ENCODE results near the gene MYH8.

MYH8 gene

DNA sequence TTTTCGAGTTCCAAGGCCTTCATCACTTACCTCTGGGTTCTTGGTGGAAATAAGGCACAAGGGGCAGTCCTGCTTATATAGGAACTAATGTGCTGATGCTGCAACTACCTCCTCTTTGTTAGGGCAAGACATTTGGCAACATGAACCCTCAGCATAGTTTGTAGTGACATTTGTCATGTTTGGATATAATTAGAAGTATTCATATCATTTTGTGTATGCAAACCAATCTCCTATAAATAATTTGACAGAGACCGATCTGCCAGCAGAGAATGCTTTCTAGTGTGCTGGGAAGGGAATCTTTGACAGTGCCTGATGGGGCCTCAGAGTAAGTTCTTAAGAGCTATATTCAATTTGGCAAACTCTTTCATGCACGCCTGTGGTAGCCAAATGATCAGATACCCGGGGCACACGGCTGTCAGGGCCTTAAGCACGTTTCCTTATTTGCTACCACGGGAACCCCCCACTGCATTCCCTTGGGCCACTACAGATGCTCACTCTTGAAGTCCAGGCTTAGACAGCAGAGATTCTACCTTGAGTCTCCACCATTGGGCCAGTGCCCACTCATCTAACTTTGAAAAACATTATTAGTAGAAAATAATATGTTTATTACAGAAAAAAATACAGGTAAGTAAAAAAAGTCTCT lies at the start of gene MYH8:
MYH8 (minus strand) TSS at position 51 of the 643 bp plus-strand sequence. CDS start 1,723 bp downstream, outside the sequence.
- DNase-seq, result no peak

DNA sequence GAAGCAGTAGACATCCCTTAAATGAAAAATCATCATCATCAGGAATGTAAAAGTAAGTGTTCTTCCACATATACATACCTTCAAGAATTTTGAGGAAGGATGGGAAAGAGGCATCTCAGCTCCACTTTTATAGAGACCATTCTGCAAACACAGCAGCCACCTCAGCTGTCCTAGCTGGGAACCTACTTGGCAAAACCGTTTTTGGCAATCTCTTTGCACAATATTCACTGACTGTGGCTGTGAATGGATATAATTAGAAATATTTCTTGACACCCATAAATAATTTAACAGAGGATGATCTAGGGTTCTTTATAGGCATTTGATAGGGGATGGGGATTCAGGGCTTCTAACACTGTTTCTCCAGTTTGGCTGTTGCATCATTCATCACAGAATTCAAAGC lies 47.7 kb upstream of the MYH8 start, which contains the start of gene MYH4:
MYH4 (minus strand) TSS at position 101 of the 400 bp plus-strand sequence. CDS start 2,814 bp downstream, outside the sequence.
- DNase-seq, result no peak

DNA sequence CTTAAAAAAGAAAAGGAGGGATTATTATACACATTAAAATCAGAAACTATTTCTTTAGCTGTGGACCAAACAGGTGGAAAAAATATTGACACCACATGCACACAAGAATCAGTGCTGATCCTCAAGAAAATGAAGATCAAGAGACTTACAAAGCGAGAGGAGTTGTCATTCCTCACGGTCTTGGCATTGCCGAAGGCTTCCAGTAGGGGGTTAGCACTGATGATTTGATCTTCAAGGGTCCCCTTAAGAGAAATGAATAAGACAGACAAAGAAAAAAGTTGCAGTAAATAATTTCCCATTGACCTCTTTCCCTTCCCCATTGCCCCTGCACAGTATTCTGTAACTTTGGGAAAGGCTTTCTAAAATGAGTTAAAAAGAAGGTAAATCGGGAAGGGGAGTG lies 41.7 kb upstream of the MYH8 start:
- DNase-seq, result no peak

DNA sequence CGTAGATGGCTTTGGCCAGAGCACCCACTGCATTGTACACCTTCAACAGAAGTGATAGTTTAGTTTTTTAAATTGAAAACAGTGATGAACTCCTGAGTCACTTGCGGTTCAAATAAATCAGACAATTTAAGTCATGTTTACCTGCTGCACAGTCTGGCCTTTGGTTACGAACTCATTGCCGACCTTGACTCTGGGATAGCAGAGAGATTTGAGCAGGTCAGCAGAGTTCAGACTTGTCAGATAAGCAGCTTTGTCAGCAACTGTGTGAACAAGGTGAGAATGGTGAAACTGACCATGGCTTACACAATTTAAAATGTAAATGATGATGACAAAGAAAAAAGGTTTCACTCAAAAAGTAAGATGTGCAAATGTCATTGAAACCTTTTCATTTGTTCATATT lies 38.3 kb upstream of the MYH8 start:
- no peak for DNase-seq

DNA sequence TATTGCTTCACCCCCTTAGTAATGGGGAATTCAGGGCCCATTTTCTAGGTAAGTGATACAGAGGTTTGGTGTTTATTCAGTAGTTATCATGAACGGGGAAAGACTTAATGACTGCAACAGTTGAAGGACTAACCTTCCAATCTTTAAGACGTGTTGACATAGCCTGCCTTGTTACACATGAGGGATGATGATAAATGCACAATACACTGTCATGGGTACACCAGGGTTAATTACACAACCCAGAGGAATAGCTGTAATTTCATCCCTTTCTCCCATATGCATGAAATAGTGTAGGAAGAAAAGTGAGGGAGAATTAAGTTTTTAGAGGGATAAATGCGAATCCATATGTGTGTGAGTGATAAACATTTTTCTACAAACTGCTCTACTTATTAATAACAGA lies 37.0 kb upstream of the MYH8 start:
- DNase-seq, result no peak

DNA sequence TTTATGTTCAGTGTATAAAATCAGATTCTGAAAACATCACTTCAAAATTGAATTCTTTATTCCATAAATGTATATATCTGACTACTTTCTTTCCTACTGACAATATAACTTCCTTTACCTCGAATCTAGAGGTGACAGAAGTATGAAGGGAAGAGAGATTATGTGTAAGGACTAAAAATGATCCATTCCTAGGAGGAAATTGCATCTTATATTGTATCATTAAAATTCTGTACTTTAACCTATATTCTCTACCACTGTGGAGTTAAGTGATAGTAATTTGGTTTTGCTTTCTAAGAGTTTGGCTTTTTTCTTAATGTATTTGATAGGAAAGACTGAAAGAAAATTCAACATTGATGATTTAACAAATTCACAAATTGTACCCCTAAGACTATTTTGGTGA lies 36.2 kb upstream of the MYH8 start:
- DNase-seq, result no peak

DNA sequence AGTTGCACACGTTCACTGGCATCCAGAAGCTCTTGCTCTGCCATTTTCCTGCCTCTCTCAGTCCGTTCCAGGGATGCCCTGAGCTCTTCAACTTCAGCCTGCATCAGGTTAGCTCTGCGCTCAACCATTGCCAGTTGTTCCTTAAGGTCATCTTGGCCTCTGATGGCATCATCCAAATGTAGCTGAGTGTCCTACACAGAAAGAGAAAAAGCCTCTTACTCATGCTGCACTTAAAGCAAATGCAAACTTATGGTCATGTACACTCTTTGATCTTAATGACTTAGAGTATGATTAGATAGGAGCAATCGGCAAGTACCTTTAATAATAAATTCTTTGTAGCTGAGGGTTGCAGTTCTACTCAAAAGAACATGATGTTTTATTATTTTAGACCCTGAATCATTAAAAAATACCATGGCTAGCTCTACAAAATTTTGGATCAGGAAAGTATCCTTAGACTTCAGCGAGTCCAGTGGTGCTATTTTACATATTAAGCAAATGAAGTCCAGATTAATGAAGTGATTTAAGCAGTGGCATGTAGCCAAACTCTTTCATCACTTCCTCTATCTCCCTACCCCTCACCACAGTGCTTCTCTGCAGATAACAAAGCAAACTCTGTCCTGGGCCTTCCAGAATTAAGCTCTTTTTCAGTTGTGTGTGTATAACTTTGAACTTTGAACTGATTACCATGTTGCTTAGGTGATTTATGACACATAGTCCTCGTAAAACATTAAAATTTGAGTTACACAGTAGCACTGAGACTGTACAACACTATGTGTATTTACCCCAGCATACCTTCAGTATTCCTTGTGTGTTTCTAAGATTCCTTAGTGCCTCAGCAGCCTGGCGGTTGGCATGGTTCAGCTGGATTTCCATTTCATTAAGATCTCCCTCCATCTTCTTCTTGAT lies 25.5 kb upstream of the MYH8 start:
- no peak for DNase-seq

DNA sequence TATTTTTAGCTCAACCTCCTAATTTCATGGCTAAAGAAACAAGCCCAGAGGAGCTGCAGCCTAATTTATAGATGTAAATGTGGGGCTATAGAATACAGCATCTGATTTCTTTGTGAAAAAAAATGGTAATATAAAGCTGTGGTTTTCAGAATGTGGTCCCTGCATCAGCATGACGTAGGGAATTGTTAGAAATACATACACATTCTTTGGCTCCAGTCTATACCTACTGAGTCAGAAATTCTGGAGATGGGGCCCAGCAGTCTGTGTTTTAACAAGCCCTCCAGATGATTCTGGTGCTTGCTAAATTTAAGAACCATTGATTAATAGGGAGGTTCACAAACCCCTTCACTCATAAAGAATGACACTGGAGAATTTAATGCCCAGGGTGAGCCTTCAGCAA lies 18.1 kb upstream of the MYH8 start:
- no peak for DNase-seq

DNA sequence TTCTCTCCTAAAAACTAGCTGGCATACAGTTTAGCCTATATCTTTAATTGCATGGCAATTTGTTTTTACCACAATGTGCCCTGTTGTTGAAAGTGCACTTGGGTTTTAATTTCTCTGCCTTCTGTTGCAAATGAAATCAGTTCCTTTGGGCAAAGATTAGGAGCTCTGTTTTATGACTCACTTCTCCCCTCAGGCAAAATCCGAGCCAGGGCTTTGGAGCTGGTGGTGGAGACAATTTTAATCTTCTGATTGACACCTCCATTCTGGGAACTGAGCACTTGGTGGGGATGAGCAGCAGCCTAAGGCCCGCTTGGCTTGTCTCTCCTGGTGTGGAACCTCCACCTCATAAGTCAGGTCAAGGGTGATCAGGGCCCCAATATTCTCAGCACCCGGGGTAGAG lies 13.3 kb upstream of the MYH8 start:
- no peak for DNase-seq

DNA sequence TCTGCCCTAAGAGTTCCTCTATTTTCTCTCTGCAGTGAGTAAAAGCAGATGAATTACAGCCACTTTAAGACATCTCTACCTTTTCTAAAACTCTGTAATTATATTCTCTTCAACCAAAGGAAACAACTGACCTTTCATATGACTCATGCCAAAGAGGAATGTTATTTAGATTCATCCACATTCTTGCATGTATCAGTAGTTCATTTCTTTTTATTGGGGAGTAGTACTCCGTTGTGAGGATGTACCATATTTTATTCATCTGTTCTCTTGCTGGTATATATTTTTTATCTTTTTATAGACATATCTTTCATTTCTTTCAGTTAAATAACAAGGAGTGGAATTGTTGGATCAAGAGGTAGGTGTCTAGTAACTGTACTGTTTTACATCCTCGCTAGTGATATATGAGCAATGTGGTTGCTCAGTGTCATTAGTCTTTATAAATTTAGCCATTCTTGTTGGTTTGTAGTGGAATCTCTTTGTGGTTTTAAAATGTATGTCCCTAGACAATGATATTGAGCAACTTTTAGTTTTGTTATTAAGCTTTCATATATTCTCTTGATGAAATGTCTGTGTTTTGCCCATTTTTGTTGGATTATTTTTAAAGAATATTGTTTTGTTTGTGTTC lies 7.8 kb upstream of the MYH8 start:
- DNase-seq, result no peak

DNA sequence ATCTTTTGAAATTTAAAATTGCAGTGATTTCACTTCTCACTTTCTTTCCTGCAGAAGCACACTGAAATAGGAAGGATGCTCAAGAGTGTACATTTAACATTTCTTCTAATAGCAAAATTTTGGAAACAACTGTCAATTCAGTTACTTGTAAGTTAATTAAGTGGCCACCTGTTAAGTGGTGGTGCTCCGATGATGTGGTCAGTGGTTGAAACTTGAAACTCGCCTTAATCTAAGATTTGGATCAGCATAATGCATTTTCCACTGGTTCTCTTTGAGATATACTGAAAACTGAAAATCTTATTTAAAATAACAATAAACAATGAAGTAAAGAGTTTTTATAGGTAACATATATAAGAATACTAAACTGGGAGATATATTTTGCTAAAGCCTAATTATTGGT lies 7.0 kb upstream of the MYH8 start:
- no peak for DNase-seq

DNA sequence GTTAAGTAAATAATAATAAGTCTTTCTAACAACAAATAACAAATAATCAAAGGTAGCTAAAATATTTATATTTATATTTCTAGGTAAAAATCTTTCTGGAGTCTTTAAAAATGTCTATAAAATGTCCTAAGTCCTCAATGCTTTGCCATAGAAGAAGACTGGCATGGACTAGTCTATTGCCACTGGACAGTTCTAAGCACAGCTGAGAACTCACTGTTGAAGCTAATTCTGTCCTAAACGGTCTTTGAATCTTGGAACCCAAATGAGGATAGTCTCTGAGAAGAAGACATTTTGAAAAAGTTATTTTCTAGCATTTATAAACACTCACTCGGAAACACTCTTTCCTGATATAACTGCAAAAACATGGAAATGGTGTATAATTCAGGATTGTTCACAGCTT lies 539 bp downstream of the MYH8 start:
- no peak for DNase-seq

DNA sequence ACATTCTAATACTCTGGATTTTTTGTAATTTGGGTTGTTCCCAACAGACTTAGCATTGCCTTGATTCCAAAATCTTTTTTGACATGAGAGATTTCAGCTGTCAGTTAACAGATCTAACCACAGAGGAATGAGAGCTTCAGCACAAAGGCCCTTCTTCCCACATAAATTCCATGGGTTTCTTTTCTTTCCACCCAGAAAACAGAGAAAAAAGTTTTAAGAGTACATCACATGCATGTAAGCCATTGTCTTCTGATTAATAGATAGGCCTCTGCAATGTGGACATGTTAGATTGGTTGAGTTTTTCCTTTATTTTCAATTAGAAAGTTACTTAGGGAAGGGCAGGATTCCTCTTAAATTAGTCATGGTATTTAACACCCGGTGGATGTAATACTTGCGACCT lies 939 bp downstream of the MYH8 start:
- no peak for DNase-seq

DNA sequence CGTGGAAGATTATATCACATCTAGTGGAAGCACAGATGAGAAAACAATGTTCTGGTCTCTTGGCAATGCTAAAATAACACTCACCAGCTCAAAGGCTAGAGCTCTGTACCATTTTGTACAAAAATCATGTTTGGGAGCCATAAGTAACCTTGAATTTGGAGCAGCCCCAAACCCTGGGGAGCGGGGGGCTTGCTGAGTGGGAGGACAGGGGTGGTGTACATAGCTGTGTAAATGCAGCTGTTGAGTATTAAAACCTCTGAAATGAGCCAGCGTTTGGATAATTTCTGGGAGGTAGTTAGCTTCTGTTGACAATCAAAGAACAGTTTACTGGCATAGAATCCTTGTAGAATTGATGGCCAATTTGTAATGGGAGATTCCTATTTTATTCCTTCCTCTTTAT lies 4.3 kb downstream of the MYH8 start:
- no peak for DNase-seq

DNA sequence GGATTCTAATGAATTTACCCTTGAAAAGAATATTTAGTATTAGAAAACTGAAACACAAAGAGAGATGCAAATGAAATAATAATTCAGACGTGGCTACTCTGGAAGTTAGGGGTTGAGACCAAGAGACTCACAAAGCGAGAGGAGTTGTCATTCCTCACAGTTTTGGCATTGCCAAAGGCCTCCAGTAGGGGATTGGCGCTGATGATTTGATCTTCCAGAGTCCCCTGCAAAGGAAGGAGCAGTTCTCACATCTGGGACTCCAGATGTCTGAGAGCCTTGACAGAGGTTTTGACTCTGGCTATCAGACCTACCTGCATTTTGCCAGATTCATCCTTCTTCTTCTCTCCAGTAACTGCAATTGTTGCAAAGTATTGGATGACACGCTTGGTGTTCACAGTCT lies 6.6 kb downstream of the MYH8 start:
- no peak for DNase-seq

DNA sequence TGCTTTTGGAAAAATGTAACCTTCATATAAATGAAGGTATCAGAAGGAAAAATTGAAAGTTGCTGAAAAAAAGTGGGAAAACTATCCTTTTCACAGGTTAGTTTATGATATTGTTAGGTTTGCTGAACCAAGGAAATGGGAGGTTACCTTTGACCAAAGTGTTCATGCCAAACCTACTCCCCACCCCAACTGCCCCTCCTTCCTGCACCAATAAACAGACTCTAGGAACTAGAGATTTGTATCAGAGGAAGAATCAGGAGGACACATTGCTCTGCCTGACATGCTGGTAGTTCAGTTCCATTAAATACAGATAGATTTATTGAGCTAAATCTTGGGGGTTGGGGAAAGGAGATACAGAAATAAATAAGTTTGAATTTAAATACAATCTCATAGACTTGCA lies 18.2 kb downstream of the MYH8 start:
- no peak for DNase-seq

DNA sequence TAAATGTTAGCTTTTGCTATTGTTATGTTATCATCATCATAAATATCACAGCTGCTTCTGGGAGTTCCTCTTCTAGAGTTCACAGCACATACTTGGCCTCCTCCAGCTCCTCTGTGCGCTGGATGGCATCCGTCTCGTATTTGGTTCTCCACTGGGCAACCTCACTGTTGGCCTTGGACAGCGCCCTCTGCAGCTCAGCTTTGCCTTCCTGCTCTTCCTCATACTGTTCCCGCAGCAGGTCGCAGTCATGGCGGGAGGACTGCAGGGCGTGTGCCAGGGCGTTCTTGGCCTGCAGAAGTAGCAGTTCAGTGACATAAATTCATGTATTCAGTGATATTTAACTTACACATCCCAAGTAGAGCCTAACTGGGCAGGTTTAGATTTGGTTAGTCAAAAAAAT lies 23.4 kb downstream of the MYH8 start:
- DNase-seq, result no peak

DNA sequence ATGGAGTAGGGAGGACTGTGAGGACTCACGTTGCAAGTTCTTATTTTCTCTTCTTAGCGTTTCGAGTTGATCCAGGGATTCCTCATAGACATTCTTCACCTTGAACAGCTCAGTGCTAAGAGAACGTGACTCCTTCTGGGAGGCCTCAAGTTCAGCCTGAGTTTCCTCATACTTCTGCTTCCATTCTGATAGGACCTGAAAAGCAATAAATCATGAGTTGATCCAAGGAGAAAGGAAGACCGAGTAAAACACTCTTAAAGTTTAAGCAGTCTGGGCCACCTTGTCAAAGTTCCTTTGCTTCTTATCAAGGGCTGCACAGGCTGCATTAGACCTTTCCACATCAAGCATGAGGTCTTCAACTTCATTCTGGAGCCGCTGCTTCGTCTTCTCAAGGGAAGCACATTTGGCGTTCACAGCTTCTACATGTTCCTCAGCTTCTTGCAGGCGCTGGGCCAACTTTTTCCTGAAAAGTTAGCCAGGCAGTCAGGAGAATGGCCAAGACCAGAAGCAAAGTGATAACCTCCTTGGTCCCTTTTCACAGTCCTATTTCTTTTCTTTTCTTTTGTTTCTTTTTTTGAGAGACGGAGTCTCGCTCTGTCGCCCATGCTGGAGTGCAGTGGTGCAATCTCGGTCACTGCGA lies 25.1 kb downstream of the MYH8 start:
- no peak for DNase-seq

DNA sequence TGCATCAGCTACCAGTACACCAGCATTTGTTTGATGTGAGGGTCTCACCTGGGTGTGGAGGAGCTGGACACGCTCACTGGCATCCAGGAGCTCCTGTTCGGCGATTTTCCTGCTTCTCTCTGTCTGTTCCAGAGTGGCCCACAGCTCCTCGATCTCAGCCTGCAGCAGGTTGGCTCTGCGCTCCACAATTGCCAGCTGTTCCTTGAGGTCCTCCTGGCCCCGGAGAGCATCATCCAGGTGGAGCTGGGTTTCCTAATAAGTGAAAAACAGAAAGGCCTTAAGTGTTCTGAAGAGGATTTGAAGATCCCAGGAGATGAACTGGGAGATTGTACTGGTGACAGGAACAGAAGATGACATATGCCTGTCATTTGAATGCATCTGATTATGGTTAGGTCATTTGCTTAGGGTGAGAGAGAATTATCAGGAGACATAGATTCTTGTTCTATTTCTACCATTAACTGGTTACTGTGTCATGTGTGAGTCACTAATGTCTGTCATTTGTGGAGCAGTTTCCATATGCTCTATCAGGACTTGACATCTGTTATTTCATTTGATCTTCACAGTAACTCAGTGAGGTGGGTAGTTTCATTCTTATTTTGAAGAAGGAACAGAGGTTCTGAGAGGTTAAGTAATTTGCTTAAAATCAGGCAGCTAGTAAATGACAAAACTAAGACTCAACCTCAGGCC lies 27.4 kb downstream of the MYH8 start:
- DNase-seq, result no peak

DNA sequence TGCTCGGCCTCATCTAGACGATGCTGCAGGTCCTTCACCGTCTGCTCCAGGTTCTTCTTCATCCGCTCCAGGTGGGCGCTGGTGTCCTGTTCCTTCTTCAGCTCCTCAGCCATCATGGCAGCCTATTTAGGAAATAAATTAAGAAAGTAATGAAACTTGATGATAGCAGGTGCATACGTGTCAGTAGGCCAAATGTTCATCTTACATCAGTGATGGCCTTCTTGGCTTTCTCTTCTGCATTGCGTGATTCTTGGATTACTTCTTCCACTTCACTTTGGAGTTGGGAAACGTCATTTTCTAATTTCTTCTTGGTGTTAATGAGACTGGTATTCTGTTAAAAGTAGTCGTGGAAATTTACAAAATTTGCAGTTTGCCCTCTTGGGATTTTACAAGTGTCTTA lies 28.9 kb downstream of the MYH8 start:
- no peak for DNase-seq

DNA sequence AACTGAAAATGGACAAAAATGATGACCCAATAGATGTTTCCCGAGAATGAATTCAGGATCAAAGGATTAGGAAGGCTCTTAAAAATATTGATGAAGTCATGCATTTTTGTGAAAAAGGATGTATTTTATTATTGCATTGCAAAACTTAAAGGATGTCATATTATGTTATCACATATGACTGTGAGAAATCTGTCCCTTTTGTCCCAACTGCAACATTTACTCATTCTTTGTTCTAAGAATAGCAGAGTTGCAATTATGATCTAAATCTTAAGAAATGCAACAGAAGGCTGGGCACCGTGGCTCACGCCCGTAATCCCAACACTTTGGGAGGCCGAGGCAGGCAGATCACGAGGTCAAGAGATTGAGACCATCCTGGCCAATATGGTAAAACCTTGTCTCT lies 35.9 kb downstream of the MYH8 start:
- DNase-seq, result no peak

DNA sequence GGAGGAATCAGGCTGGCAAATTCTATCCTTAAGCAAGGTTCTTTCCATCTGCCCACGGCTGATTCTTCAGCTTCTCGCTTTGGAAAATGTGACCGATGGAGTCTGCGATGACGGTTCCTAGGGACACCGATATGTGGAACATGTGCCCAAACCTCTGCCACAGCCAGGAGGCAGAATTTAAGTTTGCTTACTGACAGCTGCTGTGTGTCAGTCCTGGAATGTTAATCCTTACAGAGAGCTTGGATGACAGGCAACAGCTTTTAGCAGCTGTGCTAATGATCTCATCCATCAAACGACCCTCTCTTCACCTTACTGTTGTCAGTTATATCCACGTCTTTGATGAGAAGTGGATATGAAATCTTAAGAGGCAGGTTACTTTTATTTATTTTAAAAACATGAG lies 37.6 kb downstream of the MYH8 start:
- DNase-seq, result no peak

All from stimulated activated CD4-positive, alpha-beta T cell treated with anti-CD3 and anti-CD28 coated beads, Interleukin-4, amount 100 ng/mL, for 4 hours (primary cell).